IMR-90 (cell line): ENCODE data around the gene STX8. TPM values are rescaled to one million over a fixed set of nuclear protein-coding genes. Genes with fewer than 3 reads are reported as not detected.

ENCODE experiments used
- ATAC-seq: fragments of 200-7000 bp; cut with Tn5 transposase; 2 replicates; pipeline ENCODE4 v1.9.1; 2020; ENCODE audit warnings: low read depth, mild to moderate bottlenecking, moderate library complexity
- BruUV-seq: library from RNA; stranded (reverse); fragments of 400-500 nt; replicated peaks from 2 replicates; lab custom pipeline; 2021; lab: Mats Ljungman, UMichigan
- CTCF ChIA-PET: fragments of 300-600 bp; formaldehyde crosslinking; extraction: SDS; loops from one replicate; lab custom pipeline; 2021; ENCODE audit warnings: antibody characterized with exemption; lab: Yijun Ruan, JAX
- POLR2A ChIA-PET: fragments of 300-600 bp; sonication (Branson Sonifier 250); formaldehyde crosslinking; loops from one replicate; lab custom pipeline; 2022; ENCODE audit warnings: antibody characterized with exemption; ENCODE audit not compliant: unreplicated experiment; lab: Charles Lee
- DNase-seq: peaks from one replicate; pipeline ENCODE4 v3.0.0; 2013
- H2AFZ ChIP-seq: replicated peaks from 2 replicates; pipeline ENCODE3; 2013; ENCODE audit warnings: low read length, mild to moderate bottlenecking; ENCODE audit not compliant: poor library complexity
- H2AK5ac ChIP-seq: 2 replicates; pipeline ENCODE4 v1.6.1; 2013; ENCODE audit warnings: low read depth, low read length, inconsistent platforms
- H2AK9ac ChIP-seq: replicated peaks from 2 replicates; pipeline ENCODE3; 2013; ENCODE audit warnings: mild to moderate bottlenecking, low read depth, low read length, moderate library complexity; ENCODE audit not compliant: poor library complexity
- H2BK120ac ChIP-seq: 2 replicates; pipeline ENCODE4 v1.6.1; 2013; ENCODE audit warnings: low read depth, low read length, inconsistent platforms
- H2BK15ac ChIP-seq: 3 replicates; pipeline ENCODE4 v1.6.1; 2013; ENCODE audit warnings: low read depth, low read length, inconsistent platforms
- H2BK20ac ChIP-seq: 2 replicates; pipeline ENCODE4 v1.6.1; 2013; ENCODE audit warnings: low read depth, mild to moderate bottlenecking, inconsistent platforms, low read length, moderate library complexity
- H2BK5ac ChIP-seq: 2 replicates; pipeline ENCODE4 v1.6.1; 2013; ENCODE audit warnings: mild to moderate bottlenecking, low read depth, low read length, inconsistent platforms; ENCODE audit not compliant: poor library complexity, severe bottlenecking
- H3K14ac ChIP-seq: replicated peaks from 2 replicates; pipeline ENCODE4 v1.6.1; 2013; ENCODE audit warnings: low read depth, low read length, inconsistent platforms
- H3K18ac ChIP-seq: 2 replicates; pipeline ENCODE4 v1.6.1; 2013; ENCODE audit warnings: low read depth, low read length, control low read depth
- H3K23ac ChIP-seq: 2 replicates; pipeline ENCODE4 v1.6.1; 2013; ENCODE audit warnings: low read depth, low read length, inconsistent platforms
- H3K27ac ChIP-seq: 2 replicates; pipeline ENCODE4 v1.5.1; 2013; ENCODE audit warnings: mild to moderate bottlenecking, control low read depth, low read length; ENCODE audit not compliant: insufficient read depth
- H3K27me3 ChIP-seq: 2 replicates; pipeline ENCODE4 v1.6.1; 2013; ENCODE audit warnings: low read length; ENCODE audit not compliant: control insufficient read depth, insufficient read depth
- H3K36me3 ChIP-seq: 2 replicates; pipeline ENCODE4 v1.6.1; 2013; ENCODE audit warnings: low read length, mixed read lengths; ENCODE audit not compliant: control insufficient read depth, insufficient read depth
- H3K4ac ChIP-seq: 2 replicates; pipeline ENCODE4 v1.6.1; 2013; ENCODE audit warnings: low read depth, low read length, inconsistent platforms
- H3K4me1 ChIP-seq: 2 replicates; pipeline ENCODE4 v1.6.1; 2013; ENCODE audit warnings: low read length, mixed read lengths; ENCODE audit not compliant: control insufficient read depth, insufficient read depth
- H3K4me2 ChIP-seq: 2 replicates; pipeline ENCODE4 v1.6.1; 2013; ENCODE audit warnings: low read depth, mild to moderate bottlenecking, control low read depth, low read length, moderate library complexity
- H3K4me3 ChIP-seq: 2 replicates; pipeline ENCODE4 v1.5.1; 2013; ENCODE audit warnings: low read depth, mild to moderate bottlenecking, control low read depth, low read length, moderate library complexity; ENCODE audit not compliant: insufficient read depth
- H3K56ac ChIP-seq: 2 replicates; pipeline ENCODE4 v1.6.1; 2013; ENCODE audit warnings: low read length, inconsistent platforms; ENCODE audit not compliant: insufficient read depth; ENCODE audit errors: extremely low read depth
- H3K79me1 ChIP-seq, 2 experiments: 2 replicates each; pipeline ENCODE4 v1.6.1; 2013; ENCODE audit warnings: low read length in 2 of 2, inconsistent platforms in 1 of 2, low read depth in 1 of 2
- H3K9ac ChIP-seq: 2 replicates; pipeline ENCODE4 v1.6.1; 2013; ENCODE audit warnings: low read depth, low read length, control low read depth
- H3K9me1 ChIP-seq: 2 replicates; pipeline ENCODE4 v1.6.1; 2013; ENCODE audit warnings: low read length, inconsistent platforms; ENCODE audit not compliant: insufficient read depth
- H3K9me3 ChIP-seq: 2 replicates; pipeline ENCODE4 v1.6.1; 2013; ENCODE audit warnings: low read length; ENCODE audit not compliant: control insufficient read depth, insufficient read depth
- H4K20me1 ChIP-seq: 2 replicates; pipeline ENCODE4 v1.6.1; 2013; ENCODE audit warnings: low read length, inconsistent platforms; ENCODE audit not compliant: insufficient read depth
- H4K5ac ChIP-seq: 2 replicates; pipeline ENCODE4 v1.6.1; 2013; ENCODE audit warnings: mild to moderate bottlenecking, low read depth, low read length, control low read depth
- H4K8ac ChIP-seq, 2 experiments: 2 replicates each; pipeline ENCODE4 v1.6.1; 2013; ENCODE audit warnings: low read depth in 2 of 2, low read length in 2 of 2, control low read depth in 1 of 2, inconsistent platforms in 1 of 2
- H4K91ac ChIP-seq: 2 replicates; pipeline ENCODE4 v1.6.1; 2013; ENCODE audit warnings: low read depth, low read length, inconsistent platforms; ENCODE audit not compliant: insufficient read depth
- CHD1 ChIP-seq: IDR thresholded peaks from 2 replicates; pipeline ENCODE4 v1.6.1; 2012; ENCODE audit warnings: low read depth, low read length, improper control_type of control experiment
- FOS ChIP-seq: fragments of 150-350 bp; IDR thresholded peaks from 2 replicates; pipeline ENCODE4 v1.6.1; 2016; ENCODE audit warnings: low read depth, low read length
- MAFK ChIP-seq: IDR thresholded peaks from 2 replicates; pipeline ENCODE4 v1.6.1; 2012; ENCODE audit warnings: low read depth, low read length, improper control_type of control experiment
- MXI1 ChIP-seq: IDR thresholded peaks from 2 replicates; pipeline ENCODE4 v1.6.1; 2012; ENCODE audit warnings: low read depth, mild to moderate bottlenecking, low read length, moderate library complexity, borderline replicate concordance
- NFE2L2 ChIP-seq: fragments of 150-350 bp; IDR thresholded peaks from 2 replicates; pipeline ENCODE4 v1.6.1; 2016; ENCODE audit warnings: low read depth, mild to moderate bottlenecking, low read length
- POLR2A ChIP-seq: IDR thresholded peaks from 2 replicates; pipeline ENCODE4 v1.6.1; 2012; ENCODE audit warnings: mild to moderate bottlenecking, low read depth, low read length
- RFX5 ChIP-seq: IDR thresholded peaks from 2 replicates; pipeline ENCODE4 v1.8.0; 2012; ENCODE audit warnings: low read depth, mild to moderate bottlenecking, low read length, moderate library complexity
- SMC3 ChIP-seq: fragments of 150-350 bp; IDR thresholded peaks from 2 replicates; pipeline ENCODE4 v1.6.1; 2016; ENCODE audit warnings: low read depth, mild to moderate bottlenecking, antibody characterized with exemption, low read length, moderate library complexity
- WGBS, 2 experiments: methylation state at CpG; one replicate each; pipeline versions ENCODE4 v1.1.5 to v1.1.7; 2013; ENCODE audit warnings: missing lambda C conversion rate in 2 of 2; ENCODE audit not compliant: insufficient read length in 1 of 2; ENCODE audit errors: extremely low coverage in 2 of 2; 5-methylcytosine and 5-hydroxymethylcytosine counted together
- dilution Hi-C: fragments of 300-500 bp; cut with HindIII; formaldehyde crosslinking; loops from one replicate; pipeline ENCODE4 v1.14.3; 2018; ENCODE audit warnings: low sequenced_read_pairs; ENCODE audit not compliant: unreplicated experiment
- in situ Hi-C: fragments of 300-500 bp; cut with MboI; formaldehyde crosslinking; loops from 3 replicates; pipeline ENCODE4 v1.14.3; 2019; ENCODE audit warnings: low sequenced_read_pairs, inconsistent platforms, mixed read lengths
- intact Hi-C: fragments of 100-400 bp; cut with micrococcal nuclease; formaldehyde crosslinking; loops from 2 replicates; pipeline ENCODE4 v1.10.0; 2022
- polyA plus RNA-seq, 3 experiments: library from polyadenylated mRNA; depleted of rRNA; stranded (reverse); fragments of >200 nt; gene quantifications; 2 replicates each; pipeline ENCODE4 v1.2.3, GENCODE V29; 2012; ENCODE audit warnings: low replicate concordance in 1 of 3
- total RNA-seq: library from RNA; depleted of rRNA; stranded (reverse); fragments of >200 nt; gene quantifications from 2 replicates; pipeline ENCODE4 v1.2.3, GENCODE V29; 2012
- TF ChIP-seq, protein P1 (sequence below): fragments of 150-350 bp; IDR thresholded peaks from 2 replicates; pipeline ENCODE4 v1.6.1; 2016; ENCODE audit warnings: low read depth, mild to moderate bottlenecking, low read length, moderate library complexity, borderline replicate concordance
- TF ChIP-seq, protein P2 (sequence below): fragments of 150-350 bp; IDR thresholded peaks from 2 replicates; pipeline ENCODE4 v1.6.1; 2017; ENCODE audit warnings: mild to moderate bottlenecking, antibody characterized with exemption, low read length, low read depth

STX8 gene
- total and polyA plus RNA-seq, 2 of the 4 experiments (the other 2 are of a cell fraction): 26.5 to 47.0 TPM

DNA sequence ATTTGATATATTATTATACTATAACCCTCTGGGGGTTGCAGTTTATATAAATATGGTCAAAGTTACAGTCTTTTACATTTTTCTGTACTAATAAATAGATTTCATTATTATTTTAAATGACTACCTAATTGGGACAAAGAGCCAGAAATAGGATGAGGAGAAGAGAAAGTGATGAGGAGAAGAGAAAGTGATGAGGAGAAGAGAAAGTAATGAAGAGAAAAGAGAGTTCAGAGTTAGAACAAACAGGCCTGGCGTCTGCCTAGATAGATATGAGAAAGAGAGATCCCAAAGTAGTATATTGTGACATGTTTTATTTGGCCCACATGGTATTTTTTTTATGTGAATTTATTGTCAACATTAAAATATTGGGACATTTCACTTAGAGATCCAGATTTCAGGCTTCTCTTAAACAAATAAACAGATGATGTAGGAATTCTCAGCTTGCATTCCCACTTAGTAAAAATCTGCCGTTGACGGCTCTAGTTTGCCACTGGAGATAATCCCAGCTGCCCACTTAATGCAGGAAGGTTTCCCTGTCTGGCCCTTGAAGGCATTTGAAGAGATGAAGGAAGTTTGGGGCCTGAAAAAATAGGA lies 210.7 kb downstream of the STX8 start:
- Histone ChIP-seq H2BK15ac (no peak overlapping the region), H3K18ac (no peak overlapping the region), H2AFZ (no peak overlapping the region), H4K5ac (no peak overlapping the region), H3K56ac (no peak overlapping the region), H3K9me3 (no peaks in the 10 kb centered on the region), H3K4me1 (peaks cover 9% of the 10 kb centered on the region; the same call in 1 of the 2 replicates), H3K79me1 (peaks cover 0 to 2% of the 10 kb centered on the region in 2 experiments; a peak in 1 of 4 replicates), H3K4me2 (no peak overlapping the region), H3K27me3 (no peaks in the 10 kb centered on the region), H3K4ac (no peak overlapping the region), H2BK20ac (no peak overlapping the region), H3K14ac (no peak overlapping the region), H2AK9ac (no peak overlapping the region), H3K9me1 (peaks cover 4% of the 10 kb centered on the region; the same call in 1 of the 2 replicates), H4K91ac (no peak overlapping the region), H4K20me1 (peaks cover 5% of the 10 kb centered on the region; the same call in 1 of the 2 replicates), H3K4me3 (no peak overlapping the region), H4K8ac (no peak overlapping the region), H2BK120ac (no peak overlapping the region), H3K27ac (no peak overlapping the region), H3K36me3 (no peaks in the 10 kb centered on the region), H3K9ac (no peak overlapping the region), H2AK5ac (no peak overlapping the region), H2BK5ac (no peak overlapping the region), H3K23ac (0 out of 2 replicates have a peak overlapping the region, but pooled peaks have one; percentile 23)
- BruUV-seq: no TSS peak
- in situ Hi-C loops (no loop called here), intact Hi-C loops (loop anchor here (10.0 kb wide), 2 partner anchors 90 to 150 kb away; no protein-coding TSS in a partner anchor), dilution Hi-C loops (no loop called here)
- peak; percentile 31 for DNase-seq
- no CpG with 5 or more reads among the region's 3 CpGs for WGBS, 2 experiments
- ChIA-PET CTCF (interaction anchor here (1.1 kb wide), 1 partner anchor 108 kb away, joined by 5 read pairs; no protein-coding TSS in a partner anchor), POLR2A (no interaction called here)
- no peak; the same call in 1 of the 2 replicates for ATAC-seq
- TF ChIP-seq, protein P1, sequence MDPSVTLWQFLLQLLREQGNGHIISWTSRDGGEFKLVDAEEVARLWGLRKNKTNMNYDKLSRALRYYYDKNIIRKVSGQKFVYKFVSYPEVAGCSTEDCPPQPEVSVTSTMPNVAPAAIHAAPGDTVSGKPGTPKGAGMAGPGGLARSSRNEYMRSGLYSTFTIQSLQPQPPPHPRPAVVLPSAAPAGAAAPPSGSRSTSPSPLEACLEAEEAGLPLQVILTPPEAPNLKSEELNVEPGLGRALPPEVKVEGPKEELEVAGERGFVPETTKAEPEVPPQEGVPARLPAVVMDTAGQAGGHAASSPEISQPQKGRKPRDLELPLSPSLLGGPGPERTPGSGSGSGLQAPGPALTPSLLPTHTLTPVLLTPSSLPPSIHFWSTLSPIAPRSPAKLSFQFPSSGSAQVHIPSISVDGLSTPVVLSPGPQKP: no peak
- TF ChIP-seq CHD1 (no peak), RFX5 (no peak), MXI1 (no peak), FOS (no peak), NFE2L2 (no peak), MAFK (no peak), POLR2A (no peak), SMC3 (no peak)
- TF ChIP-seq, protein P2, sequence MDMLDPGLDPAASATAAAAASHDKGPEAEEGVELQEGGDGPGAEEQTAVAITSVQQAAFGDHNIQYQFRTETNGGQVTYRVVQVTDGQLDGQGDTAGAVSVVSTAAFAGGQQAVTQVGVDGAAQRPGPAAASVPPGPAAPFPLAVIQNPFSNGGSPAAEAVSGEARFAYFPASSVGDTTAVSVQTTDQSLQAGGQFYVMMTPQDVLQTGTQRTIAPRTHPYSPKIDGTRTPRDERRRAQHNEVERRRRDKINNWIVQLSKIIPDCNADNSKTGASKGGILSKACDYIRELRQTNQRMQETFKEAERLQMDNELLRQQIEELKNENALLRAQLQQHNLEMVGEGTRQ: no peak
